HEK293 (cell line): ENCODE measurements around the gene PPP3CA.

Experiments
- TCF7L2 ChIP-seq: IDR thresholded peaks from 2 replicates; pipeline ENCODE4 v1.6.1; 2011; ENCODE audit warnings: low read depth, mild to moderate bottlenecking, inconsistent platforms, low read length, moderate library complexity, borderline replicate concordance
- ZNF155 ChIP-seq: fragments of 450-650 bp; formaldehyde crosslinking; IDR thresholded peaks from 2 replicates; pipeline ENCODE4 v1.5.1; 2016; ENCODE audit warnings: missing biosample characterization, missing genetic modification characterization
- ZNF416 ChIP-seq: fragments of 450-650 bp; formaldehyde crosslinking; IDR thresholded peaks from 2 replicates; pipeline ENCODE4 v1.5.1; 2016; ENCODE audit warnings: missing biosample characterization, missing genetic modification characterization
- ZNF544 ChIP-seq: fragments of 450-650 bp; formaldehyde crosslinking; IDR thresholded peaks from 2 replicates; pipeline ENCODE4 v1.5.0; 2017; ENCODE audit warnings: missing biosample characterization, missing genetic modification characterization
- ZNF654 ChIP-seq: fragments of 450-650 bp; formaldehyde crosslinking; IDR thresholded peaks from 2 replicates; pipeline ENCODE4 v1.5.1; 2016; ENCODE audit warnings: low read depth, missing biosample characterization, missing genetic modification characterization
- ZNF660 ChIP-seq: fragments of 450-650 bp; IDR thresholded peaks from 2 replicates; pipeline ENCODE4 v1.5.1; 2018; ENCODE audit warnings: missing biosample characterization, mild to moderate bottlenecking, missing genetic modification characterization
- ZNF677 ChIP-seq: fragments of 450-650 bp; IDR thresholded peaks from 2 replicates; pipeline ENCODE4 v1.5.0; 2018; ENCODE audit warnings: missing biosample characterization, mild to moderate bottlenecking, missing genetic modification characterization, moderate library complexity
- ZNF76 ChIP-seq: fragments of 450-650 bp; formaldehyde crosslinking; IDR thresholded peaks from 2 replicates; pipeline ENCODE4; 2016; ENCODE audit warnings: low read depth, missing biosample characterization, missing genetic modification characterization, borderline replicate concordance
- TF ChIP-seq, protein P1 (sequence below): fragments of 450-650 bp; formaldehyde crosslinking; IDR thresholded peaks from 2 replicates; pipeline ENCODE4 v1.5.1; 2016; ENCODE audit warnings: missing biosample characterization, missing genetic modification characterization
- TF ChIP-seq, protein P2 (sequence below): fragments of 450-650 bp; formaldehyde crosslinking; IDR thresholded peaks from 2 replicates; pipeline ENCODE4 v1.5.1; 2016; ENCODE audit warnings: missing biosample characterization, missing genetic modification characterization
- TF ChIP-seq, protein P3 (sequence below): fragments of 450-650 bp; formaldehyde crosslinking; IDR thresholded peaks from 2 replicates; pipeline ENCODE4 v1.5.1; 2016; ENCODE audit warnings: missing biosample characterization, missing genetic modification characterization
- TF ChIP-seq, protein P4 (sequence below): fragments of 450-650 bp; formaldehyde crosslinking; IDR thresholded peaks from 2 replicates; pipeline ENCODE4 v1.5.1; 2017; ENCODE audit warnings: missing biosample characterization, missing genetic modification characterization

DNA sequence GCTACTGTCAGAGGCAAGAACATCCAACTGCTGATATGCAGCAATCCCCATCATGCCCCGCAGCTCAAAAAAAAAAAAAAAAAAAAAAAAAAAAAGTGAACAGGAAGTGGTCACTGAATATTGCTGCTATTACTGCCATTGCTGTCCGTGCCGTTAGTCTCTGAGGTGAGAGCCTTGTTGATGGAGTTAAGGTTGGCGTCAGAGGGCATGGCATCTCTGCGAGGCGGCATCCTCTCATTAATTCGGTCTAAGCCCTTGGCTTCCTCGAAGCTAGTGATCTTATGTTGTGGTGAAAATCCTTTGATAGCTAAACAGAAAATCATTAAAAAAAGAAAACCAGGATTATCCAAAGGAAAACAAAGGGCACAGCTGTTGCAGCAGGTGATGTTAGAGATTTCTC, 321.6 kb downstream of the PPP3CA start:
- TF ChIP-seq, protein P1, sequence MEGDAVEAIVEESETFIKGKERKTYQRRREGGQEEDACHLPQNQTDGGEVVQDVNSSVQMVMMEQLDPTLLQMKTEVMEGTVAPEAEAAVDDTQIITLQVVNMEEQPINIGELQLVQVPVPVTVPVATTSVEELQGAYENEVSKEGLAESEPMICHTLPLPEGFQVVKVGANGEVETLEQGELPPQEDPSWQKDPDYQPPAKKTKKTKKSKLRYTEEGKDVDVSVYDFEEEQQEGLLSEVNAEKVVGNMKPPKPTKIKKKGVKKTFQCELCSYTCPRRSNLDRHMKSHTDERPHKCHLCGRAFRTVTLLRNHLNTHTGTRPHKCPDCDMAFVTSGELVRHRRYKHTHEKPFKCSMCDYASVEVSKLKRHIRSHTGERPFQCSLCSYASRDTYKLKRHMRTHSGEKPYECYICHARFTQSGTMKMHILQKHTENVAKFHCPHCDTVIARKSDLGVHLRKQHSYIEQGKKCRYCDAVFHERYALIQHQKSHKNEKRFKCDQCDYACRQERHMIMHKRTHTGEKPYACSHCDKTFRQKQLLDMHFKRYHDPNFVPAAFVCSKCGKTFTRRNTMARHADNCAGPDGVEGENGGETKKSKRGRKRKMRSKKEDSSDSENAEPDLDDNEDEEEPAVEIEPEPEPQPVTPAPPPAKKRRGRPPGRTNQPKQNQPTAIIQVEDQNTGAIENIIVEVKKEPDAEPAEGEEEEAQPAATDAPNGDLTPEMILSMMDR (tag by site-specific recombination): no peak
- TF ChIP-seq, protein P2, sequence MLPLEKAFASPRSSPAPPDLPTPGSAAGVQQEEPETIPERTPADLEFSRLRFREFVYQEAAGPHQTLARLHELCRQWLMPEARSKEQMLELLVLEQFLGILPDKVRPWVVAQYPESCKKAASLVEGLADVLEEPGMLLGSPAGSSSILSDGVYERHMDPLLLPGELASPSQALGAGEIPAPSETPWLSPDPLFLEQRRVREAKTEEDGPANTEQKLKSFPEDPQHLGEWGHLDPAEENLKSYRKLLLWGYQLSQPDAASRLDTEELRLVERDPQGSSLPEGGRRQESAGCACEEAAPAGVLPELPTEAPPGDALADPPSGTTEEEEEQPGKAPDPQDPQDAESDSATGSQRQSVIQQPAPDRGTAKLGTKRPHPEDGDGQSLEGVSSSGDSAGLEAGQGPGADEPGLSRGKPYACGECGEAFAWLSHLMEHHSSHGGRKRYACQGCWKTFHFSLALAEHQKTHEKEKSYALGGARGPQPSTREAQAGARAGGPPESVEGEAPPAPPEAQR: no peak
- TF ChIP-seq ZNF76 (no peak), ZNF544 (tag by site-specific recombination) (no peak), ZNF155 (no peak), ZNF416 (no peak), TCF7L2 (no peak), ZNF677 (tag by site-specific recombination) (no peak), ZNF654 (no peak), ZNF660 (tag by site-specific recombination) (no peak)
- TF ChIP-seq, protein P3, sequence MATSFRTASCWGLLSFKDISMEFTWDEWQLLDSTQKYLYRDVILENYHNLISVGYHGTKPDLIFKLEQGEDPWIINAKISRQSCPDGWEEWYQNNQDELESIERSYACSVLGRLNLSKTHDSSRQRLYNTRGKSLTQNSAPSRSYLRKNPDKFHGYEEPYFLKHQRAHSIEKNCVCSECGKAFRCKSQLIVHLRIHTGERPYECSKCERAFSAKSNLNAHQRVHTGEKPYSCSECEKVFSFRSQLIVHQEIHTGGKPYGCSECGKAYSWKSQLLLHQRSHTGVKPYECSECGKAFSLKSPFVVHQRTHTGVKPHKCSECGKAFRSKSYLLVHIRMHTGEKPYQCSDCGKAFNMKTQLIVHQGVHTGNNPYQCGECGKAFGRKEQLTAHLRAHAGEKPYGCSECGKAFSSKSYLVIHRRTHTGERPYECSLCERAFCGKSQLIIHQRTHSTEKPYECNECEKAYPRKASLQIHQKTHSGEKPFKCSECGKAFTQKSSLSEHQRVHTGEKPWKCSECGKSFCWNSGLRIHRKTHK (tag by site-specific recombination): no peak
- TF ChIP-seq, protein P4, sequence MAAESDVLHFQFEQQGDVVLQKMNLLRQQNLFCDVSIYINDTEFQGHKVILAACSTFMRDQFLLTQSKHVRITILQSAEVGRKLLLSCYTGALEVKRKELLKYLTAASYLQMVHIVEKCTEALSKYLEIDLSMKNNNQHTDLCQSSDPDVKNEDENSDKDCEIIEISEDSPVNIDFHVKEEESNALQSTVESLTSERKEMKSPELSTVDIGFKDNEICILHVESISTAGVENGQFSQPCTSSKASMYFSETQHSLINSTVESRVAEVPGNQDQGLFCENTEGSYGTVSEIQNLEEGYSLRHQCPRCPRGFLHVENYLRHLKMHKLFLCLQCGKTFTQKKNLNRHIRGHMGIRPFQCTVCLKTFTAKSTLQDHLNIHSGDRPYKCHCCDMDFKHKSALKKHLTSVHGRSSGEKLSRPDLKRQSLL: no peak
